GM15510 (cell line): ENCODE measurements around the gene MYO16.

ENCODE experiments used
- POLR2A ChIP-seq: IDR thresholded peaks from 3 replicates; pipeline ENCODE4 v1.6.1; 2011; ENCODE audit warnings: borderline replicate concordance; ENCODE audit not compliant: insufficient read length; ENCODE audit errors: extremely low read depth

MYO16 gene

DNA sequence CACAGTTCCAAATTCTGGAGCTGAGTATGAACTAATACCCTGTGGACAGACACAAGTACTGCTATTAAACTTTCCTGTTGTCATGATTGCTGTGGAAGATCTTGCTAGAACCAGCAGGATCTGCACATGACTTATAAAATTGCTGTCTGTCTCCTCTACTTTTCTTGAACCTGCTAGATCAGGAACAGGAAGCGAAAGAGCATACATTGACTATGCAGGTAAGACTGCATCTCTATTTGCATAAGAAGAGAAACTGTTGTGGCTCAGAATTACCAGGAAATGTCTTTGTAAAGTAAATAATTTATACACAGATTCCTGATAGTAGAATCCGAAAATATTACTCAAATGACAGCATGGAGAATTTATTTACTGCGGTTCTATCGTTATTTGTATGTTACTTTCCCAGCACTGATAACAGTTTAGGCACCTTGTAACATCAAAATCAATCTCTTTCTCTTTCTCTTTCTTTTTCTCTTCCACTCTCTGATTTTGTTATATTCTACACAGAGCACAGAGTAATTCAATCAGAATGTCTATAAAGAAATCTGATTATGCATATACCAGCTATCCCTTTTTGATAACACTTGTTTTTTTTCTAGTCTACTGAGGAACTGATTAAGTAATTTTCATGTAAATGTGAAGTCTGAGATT is 226.5 kb downstream of the MYO16 start:
- TF ChIP-seq POLR2A: no peak

DNA sequence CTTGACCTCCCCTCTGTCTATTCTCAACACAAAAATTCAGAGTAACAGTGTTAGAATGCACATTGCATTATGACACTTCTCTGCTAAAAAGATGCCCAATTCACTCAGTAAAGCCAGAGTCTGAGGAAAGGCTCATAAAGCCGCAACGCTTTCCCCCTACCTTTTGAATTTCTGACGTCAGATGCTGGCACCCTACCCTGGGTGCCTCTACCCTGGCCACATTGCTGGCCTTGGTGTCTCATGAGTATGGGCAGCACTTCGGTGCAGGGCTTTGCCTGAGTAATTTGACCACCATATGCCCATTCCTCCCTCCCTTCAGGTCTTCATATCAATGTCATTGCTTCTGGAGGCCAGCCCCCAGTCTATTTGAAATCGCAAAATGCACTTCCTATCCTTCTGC is 229.3 kb downstream of the MYO16 start:
- TF ChIP-seq POLR2A: no peak

DNA sequence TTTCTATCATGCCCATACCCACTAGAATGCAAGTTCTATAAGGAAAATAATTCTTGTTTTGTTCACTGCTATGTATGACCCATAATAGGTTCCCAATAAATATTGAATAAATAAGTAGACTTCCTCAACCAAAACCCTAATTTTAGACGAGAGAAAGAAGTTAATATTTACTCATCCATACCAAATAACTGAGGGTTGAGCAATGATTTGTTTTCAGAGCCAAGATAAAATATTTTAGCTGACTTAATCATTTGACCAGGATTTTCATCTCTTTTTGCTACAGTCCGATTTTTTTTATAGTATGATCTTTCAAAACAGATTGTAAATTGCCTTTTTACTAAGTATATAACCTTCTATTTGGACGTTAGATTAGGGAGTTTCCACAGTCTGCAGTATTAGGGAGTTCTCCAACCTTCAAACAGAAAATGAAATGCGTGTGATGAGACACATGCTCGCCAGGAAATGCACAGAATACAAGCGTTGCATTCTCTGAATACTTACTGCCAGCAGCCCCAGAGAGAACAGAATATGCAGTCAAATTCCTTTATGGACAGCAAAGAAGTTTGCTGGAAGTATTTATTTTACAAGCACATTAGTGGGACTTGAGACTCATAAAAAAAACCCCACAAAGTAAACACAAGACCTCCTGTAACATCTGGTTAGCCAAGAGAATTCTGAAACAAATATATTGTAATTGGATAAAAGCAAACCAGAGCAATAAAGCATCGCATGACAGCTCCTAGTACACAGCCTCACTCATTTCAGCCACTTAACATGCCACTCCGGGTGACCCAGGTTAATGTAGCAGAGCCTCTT is 230.0 kb downstream of the MYO16 start:
- TF ChIP-seq POLR2A: no peak

DNA sequence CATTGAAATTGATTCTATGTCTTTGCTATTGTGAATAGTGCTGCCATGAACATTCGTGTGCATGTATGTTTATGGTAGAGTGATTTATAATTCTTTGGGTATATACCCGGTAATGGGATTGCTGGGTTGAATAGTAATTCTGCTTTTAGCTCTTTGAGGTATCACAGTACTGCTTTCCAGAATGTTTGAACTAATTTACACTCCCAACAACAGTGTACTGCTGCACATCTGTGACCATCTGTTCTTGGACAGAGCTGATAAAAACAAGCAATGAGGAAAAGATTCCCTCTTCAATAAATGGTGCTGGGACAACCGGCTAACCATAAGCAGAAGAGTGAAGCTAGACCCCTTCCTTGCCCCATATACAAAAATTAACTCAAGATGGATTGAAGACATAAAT is 231.0 kb downstream of the MYO16 start:
- no peak for TF ChIP-seq POLR2A

DNA sequence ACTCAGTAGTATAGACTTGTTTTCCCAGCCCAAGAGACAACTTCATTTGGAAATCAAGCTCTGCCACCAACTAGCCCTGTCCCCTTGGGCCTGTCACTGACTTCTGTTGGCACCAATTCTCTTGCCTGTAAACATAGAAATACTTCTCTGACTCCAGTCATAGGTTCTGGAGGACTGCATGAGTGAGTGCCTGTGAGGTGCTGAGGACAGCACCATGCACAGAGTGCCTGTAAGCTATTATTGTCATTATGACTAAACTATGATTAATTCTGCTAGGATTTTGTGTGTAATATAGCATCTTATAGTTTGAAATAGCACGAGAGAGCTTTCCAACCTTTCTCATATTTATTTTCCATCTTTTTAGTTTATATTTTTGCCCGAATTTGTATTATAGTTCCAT is 247.9 kb downstream of the MYO16 start:
- TF ChIP-seq POLR2A: no peak

DNA sequence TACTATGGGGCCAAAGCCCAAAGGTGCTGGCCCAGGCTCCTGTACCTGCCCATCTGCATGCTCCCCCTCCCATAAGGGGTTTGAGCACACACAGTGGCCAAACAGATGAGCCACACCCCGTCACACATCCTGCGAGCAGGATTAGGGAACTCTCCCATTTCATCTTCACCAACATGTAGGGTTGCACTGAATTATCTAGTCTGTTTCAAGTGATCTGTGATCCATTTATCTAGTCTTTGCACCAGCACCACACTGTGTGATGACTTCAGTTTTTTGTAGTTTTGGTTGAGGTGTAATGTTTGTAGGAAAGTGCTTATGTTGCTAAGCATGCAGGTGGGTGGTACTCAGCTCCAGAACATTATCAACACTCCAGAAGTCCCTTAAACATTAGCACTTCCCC is 249.3 kb downstream of the MYO16 start:
- no peak for TF ChIP-seq POLR2A

DNA sequence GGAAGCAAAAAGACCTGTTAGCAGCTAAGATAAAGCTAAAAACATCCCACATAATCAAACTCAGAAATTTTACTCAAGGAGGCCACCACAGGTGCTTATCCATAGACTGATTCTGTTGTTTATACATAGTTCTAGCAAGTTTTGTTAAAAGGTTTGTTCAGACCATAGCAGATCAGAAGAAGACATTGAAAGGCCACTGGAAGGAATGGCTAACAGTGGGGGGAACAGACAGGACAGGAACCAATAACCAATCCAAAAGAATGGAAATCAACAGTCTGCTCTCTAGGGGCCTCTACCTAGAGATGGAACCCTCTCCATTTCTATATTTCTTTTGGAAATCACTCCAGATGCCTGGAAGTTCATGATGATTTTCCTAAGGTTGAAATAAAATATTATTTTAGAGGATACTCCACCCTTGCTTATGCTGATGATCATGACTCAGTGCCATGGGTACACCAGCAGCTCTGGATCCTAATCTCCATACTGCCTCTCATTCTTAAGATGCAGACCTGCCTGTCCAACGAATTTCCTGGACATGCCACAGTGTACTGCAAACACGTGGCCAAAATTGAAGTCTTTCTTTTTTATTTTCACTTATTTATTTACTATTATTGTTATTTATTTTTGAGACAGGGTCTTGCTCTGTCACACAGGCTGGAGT is 260.0 kb downstream of the MYO16 start:
- TF ChIP-seq POLR2A: no peak

DNA sequence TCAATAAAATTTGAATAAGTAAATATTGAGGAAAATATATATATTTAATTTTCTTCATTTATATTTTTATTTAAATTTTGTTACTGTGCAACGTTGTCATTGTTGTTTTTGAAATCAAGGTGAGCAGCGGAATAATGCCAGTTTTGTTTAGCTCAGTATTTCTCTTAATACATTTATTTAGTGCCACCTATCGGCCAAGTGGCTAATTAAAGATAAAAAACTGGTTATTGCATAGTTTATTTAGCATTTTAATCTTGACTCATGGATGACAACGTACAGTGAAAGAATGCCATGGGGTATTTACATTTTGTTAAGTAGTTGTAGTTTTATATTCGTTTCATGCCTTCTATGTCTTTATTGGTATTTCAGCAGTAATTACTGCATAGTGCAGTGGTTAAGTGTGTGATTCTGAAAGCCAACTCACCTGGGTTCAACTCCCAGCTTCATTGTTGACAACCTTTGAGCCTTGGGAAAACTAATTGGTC is 265.9 kb downstream of the MYO16 start:
- no peak for TF ChIP-seq POLR2A

DNA sequence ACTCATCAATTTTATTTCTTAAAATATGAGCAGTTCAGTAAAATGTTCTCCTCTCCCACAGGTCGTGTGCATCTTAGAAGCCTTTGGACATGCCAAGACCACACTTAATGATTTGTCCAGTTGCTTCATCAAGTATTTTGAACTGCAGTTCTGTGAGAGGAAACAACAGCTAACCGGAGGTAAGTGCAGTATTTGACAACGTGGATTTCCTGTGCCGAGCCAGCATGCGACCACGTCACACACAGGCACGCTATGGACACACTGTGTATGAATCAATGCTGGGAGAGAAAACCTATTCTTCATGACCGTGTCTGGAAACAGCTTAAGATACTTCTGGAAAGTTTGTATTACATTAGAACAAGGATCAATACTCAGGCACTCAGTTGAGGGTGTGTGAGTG is 268.5 kb downstream of the MYO16 start:
- no peak for TF ChIP-seq POLR2A

DNA sequence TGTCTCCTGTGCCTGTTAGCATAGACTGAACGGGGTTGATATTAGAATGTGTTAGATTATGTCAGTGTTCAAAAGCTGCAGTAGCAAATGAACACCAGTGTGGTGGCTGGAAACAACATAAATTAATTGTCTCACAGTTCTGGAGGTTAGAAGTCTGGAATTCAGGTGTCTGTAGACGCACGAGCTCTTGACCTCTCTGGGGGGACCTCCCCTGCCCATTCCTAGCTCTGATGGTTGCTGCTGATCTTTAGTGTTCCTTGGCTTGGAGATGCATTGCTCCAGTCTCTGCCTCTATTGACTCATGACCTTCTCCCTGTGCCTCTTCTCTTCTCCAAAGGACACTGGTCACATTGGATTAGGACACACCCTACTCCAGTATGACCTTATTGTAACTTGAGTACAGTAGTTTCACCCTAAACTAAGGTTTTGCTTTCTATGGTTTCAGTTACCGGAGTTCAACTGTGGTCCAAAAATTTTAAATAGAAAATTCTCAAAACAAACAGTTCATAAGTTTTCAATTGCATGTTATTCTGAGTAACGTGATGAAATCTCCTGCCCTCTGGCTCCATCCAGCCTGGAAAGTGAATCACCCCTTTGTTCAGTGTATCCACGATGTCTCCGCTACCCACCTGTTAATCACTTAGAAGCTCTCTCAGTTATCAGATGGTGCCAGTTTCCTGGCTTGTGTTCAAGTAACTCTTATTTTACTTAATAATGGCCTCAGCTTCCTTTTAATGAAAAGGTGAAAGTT is 273.2 kb downstream of the MYO16 start:
- no peak for TF ChIP-seq POLR2A

DNA sequence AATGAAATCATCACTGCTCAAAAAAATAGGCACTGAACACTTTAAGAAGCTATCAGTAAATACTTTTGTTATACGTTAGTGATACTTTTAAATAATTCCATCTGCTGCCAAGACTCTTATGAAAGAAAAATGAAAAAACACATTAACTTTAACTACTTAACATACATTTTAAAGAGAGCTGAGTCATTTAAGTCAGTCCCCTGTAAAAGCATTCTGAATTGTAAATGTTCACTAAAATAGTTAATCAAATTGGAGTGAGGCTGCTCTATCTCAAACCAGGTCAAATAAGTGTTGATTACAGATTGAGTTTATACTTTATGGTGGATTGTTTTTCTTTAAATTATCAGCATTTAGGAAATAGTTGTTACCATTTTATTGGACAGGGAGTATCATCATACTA is 274.2 kb downstream of the MYO16 start:
- no peak for TF ChIP-seq POLR2A

DNA sequence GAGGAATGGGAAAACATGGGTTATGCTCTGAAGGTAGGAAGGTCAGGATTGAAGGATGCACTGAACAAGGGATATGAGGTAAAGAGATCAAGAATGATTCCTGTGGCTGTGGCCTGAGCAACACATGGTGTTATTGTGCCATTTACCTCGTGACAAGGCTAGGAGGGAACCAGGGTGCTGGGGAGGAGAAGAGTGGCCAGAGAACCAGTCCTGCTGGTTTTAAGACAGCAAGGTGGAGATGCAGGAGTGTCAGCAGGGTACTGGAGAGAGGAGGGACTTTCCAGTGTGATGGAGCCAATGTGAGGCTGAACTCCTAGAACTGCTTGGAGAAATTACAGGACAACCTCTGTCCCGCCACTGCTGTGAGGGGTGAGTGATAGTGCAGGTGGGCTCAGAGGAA is 282.4 kb downstream of the MYO16 start:
- no peak for TF ChIP-seq POLR2A

DNA sequence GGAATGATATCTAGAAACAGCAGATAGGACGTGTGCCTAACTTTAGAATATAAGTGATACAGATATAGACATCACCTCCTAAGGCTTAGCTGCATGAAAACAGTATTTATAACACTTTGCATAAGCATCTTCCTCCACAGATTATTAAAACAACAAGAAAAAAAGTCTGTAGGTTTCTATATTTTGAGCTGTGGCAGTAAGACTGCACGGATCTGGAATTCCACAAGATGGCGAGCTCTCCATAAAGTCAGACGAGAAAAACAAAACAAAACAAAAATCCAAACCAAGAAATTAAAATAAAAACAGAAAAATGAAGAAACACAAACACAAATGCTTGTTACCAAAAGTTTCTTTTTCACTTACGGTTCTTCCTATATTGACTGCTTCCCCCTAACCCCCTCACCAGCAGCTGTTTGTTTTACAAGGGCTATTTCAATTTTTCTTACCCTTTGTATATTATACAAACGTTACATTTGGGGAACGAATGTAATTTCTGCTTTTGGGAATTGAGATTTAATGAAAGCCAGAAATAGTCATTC is 285.8 kb downstream of the MYO16 start:
- TF ChIP-seq POLR2A: no peak

DNA sequence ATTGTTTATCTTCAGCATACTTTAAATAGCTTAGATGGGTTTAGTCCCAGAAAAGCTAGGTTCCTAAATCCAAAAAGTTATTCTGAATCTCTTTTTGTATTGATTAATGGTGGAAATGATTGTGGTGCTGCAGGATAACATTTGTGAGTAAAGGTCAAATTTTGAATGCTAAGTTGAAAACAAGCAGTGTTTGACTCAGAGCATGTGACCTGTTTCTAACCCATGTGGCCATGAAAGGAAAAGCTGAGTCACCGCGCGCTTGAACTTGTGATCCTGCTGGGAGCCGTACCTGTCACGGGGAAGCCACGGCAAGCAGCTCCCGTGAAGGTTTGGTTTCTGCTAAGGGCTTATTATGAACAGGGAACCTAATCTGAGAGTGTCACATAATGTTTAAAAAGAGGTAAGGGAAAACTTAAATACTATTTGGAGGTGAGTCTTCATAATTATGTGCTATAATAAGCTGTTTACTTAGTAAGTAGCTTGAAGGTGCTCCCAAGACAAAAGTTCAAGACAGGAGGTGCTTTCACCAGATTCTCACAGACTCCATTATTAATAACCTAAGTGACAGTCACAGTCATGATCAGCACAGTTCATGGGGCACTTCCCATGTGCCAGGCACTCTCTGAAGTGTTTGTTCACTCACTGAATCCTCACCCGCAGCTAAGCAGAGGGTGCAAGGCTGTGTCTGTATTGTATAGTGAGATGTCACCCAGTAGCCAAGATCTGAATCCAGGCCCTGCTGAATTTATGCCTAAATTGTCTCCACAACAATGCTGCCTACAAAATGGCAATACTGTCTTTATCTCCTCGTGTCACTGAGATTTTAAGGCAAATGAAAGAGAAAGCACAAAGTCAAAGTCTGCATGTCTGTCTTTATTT is 286.5 kb downstream of the MYO16 start:
- TF ChIP-seq POLR2A: no peak
